Epithelial cell of esophagus (primary cell): ENCODE results near the gene PARP9.

Experiments used
- DNase-seq: peaks from one replicate; pipeline ENCODE4 v3.0.0; 2010; ENCODE audit warnings: low read depth
- H3K4me3 ChIP-seq: 2 replicates; pipeline ENCODE4 v1.5.1; 2011; ENCODE audit warnings: mild to moderate bottlenecking, low read length, control low read depth
- CTCF ChIP-seq: IDR thresholded peaks from 2 replicates; pipeline ENCODE4 v1.5.1; 2011; ENCODE audit warnings: low read depth, mild to moderate bottlenecking, low read length, control low read depth, inconsistent platforms; ENCODE audit not compliant: insufficient read depth; ENCODE audit errors: missing control alignments

The PARP9 gene

GRCh38 chr3:122564155-122564912 lies at the start of gene PARP9, which contains the start of gene DTX3L:
Gene PARP9 (minus strand): TSS chr3:122564300. CDS start chr3:122559620, 4,680 bp downstream.
Gene DTX3L (plus strand): TSS chr3:122564338. CDS start chr3:122564427, 89 bp downstream.
- H3K4me3 ChIP-seq, result peak within 1 kb of the TSS; percentile 67
- peak; percentile 79 for DNase-seq
- TF ChIP-seq CTCF, result no peak

GRCh38 chr3:122612696-122613095 lies 48.6 kb upstream of the PARP9 start:
- no peak overlapping the region for H3K4me3 ChIP-seq
- TF ChIP-seq CTCF, result no peak
- DNase-seq, result peak; percentile 21

- no peak overlapping the region for H3K4me3 ChIP-seq
- DNase-seq, result peak; percentile 84
- no peak for TF ChIP-seq CTCF
These were observed 45.9 kb upstream of the PARP9 start for GRCh38 chr3:122609798-122610559.

- no peak for DNase-seq
- no peak overlapping the region for H3K4me3 ChIP-seq
- no peak for TF ChIP-seq CTCF
These were observed 44.8 kb upstream of the PARP9 start for GRCh38 chr3:122608916-122609315.

- no peak for TF ChIP-seq CTCF
- no peak for DNase-seq
- H3K4me3 ChIP-seq, result no peak overlapping the region
These were observed 42.2 kb upstream of the PARP9 start for GRCh38 chr3:122606330-122606729.

- no peak overlapping the region for H3K4me3 ChIP-seq
- no peak for TF ChIP-seq CTCF
- DNase-seq, result no peak
These were observed 39.0 kb upstream of the PARP9 start for GRCh38 chr3:122603056-122603455.
